GM12872 (cell line): ENCODE measurements around the gene CACNA1C.

Experiments used
- TF ChIP-seq, protein P1 (sequence below): IDR thresholded peaks from 3 replicates; pipeline ENCODE4 v1.5.1; 2011; ENCODE audit warnings: low read depth, mild to moderate bottlenecking, low read length, moderate library complexity; ENCODE audit not compliant: insufficient read depth

The CACNA1C gene

DNA sequence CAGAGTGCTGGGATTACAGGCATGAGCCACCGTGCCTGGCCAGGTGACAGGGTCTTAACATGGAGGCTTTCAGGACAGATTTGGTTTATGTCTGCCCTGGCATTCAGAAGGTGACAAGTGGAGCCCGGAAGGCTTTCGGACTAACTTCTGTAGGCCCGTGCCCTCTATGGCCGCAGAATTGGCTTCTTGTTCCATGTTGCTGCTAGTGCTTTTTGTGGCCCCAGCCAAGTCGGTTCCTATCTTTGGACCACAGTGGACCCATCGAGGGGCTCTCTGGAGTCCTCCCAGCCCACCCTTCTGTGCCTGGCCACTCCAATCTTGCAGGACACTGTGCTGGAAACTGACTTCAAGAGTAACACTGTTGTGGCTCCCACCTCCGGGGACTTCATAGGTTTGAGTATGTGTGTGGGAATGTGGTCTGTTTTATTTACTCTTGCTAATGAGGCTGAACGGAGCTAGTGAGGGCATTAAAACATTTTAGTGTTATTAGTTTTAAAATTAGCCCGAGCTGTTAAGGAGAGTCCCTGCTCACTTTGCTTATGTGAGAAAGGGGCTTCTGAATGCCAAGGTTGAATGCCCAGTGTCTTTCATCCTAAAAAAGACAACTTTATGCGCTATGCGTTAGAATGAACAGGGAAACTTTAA lies 245.9 kb downstream of the CACNA1C start:
- TF ChIP-seq, protein P1, sequence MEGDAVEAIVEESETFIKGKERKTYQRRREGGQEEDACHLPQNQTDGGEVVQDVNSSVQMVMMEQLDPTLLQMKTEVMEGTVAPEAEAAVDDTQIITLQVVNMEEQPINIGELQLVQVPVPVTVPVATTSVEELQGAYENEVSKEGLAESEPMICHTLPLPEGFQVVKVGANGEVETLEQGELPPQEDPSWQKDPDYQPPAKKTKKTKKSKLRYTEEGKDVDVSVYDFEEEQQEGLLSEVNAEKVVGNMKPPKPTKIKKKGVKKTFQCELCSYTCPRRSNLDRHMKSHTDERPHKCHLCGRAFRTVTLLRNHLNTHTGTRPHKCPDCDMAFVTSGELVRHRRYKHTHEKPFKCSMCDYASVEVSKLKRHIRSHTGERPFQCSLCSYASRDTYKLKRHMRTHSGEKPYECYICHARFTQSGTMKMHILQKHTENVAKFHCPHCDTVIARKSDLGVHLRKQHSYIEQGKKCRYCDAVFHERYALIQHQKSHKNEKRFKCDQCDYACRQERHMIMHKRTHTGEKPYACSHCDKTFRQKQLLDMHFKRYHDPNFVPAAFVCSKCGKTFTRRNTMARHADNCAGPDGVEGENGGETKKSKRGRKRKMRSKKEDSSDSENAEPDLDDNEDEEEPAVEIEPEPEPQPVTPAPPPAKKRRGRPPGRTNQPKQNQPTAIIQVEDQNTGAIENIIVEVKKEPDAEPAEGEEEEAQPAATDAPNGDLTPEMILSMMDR: no peak

- TF ChIP-seq, protein P1: no peak
Measured at GRCh38 chr12:2299206-2299605, 246.4 kb downstream of the CACNA1C start.

- TF ChIP-seq, protein P1: no peak
Measured at GRCh38 chr12:2300168-2300567, 247.4 kb downstream of the CACNA1C start.

DNA sequence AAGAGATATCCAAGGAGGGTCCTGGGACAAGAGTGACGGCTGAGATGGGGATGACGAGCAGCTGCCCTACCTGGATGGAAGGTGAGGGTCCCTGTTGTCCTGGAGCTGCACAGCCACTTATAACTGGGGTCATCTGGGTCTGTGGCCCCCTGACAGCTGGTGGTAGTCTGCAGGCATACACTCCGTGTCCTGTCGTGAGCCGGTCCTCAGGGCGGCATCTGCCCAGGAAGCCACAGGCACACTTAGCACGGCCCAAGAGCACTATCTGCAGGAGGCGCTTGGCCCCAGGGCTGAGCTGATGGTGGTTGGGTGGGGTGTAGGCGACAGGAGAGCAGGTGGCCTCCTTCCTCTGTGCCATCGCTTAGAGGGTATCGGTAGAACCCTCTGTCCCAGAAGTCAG lies 248.1 kb downstream of the CACNA1C start:
- TF ChIP-seq, protein P1: no peak

DNA sequence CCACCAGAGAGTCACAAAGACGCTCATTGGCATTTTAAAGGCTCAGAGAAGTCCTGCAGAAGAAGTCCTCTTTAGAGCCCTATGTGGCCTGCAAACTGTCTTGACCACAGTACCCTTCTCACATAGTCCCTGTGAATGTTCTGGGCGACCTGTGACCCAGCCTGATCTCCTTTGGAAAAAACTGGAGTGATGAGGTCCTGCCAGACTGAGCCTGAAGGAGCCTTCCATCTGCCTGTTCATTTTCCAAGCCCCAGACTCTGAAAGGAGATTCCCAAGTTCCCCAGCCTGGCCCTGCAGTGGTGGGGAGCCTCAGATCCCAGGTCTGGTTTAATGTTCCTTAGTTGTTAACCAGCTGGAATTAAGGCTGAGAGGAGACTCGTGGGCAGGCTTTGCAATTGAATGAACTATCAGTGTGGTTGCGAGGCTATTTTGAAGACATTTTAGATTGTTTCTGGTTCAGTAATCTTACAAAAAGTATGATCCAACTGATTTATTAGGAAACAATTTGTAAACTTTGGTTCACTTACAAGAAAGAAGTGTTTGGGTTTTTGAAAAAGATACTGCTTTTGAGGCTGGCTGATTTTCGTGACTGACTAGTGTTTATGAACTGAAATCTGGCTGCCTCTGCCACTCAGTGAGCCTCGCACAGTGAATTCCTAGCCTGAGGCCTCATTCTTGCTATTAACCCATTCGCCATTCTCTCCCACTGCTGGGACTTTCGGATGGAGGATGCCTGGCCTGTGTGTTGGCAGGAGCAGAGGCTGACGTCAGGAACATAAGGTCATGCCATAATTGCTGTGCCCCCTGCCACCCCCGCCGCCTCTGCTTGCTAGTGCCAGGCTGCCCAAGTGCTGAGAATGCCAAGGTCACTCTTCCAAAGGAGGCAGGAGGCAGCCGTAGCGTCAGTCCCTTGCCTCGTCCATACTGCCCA lies 249.0 kb downstream of the CACNA1C start:
- TF ChIP-seq, protein P1: no peak

- TF ChIP-seq, protein P1: no peak
Measured at GRCh38 chr12:2302711-2303580, 250.2 kb downstream of the CACNA1C start.

DNA sequence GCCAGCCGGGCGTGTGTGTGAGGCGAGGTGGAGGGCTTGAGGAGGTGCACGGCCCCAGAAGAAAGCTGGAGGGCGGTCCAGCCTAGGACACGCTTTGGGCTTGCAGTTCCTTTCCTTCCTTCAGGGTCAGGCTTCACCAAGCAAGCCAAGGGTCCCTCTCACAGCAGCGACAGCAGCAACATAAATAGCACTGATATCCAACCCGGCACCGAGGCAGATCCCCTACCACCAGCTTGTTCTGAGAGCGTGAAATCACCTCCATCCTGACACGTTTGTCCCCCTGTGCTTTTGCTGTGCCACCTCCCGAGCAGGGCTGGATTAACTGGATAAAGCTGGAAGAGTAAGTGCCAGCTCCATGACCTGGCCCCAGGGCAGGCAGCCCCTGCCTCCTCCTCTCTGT lies 251.4 kb downstream of the CACNA1C start:
- TF ChIP-seq, protein P1: no peak
